ENCODE results near the gene CERK. TPM values are rescaled to one million over a fixed set of nuclear protein-coding genes. Genes with fewer than 3 reads are reported as not detected.
A peak's percentile ranks its signal among the peaks of the same experiment; 100 is the strongest.

The CERK gene
- total and polyA plus RNA-seq, 2 of the 13 experiments (the other 11 are each of a cell fraction or from before 2014, with no cell fraction given), result 40.3 to 41.9 TPM

DNA sequence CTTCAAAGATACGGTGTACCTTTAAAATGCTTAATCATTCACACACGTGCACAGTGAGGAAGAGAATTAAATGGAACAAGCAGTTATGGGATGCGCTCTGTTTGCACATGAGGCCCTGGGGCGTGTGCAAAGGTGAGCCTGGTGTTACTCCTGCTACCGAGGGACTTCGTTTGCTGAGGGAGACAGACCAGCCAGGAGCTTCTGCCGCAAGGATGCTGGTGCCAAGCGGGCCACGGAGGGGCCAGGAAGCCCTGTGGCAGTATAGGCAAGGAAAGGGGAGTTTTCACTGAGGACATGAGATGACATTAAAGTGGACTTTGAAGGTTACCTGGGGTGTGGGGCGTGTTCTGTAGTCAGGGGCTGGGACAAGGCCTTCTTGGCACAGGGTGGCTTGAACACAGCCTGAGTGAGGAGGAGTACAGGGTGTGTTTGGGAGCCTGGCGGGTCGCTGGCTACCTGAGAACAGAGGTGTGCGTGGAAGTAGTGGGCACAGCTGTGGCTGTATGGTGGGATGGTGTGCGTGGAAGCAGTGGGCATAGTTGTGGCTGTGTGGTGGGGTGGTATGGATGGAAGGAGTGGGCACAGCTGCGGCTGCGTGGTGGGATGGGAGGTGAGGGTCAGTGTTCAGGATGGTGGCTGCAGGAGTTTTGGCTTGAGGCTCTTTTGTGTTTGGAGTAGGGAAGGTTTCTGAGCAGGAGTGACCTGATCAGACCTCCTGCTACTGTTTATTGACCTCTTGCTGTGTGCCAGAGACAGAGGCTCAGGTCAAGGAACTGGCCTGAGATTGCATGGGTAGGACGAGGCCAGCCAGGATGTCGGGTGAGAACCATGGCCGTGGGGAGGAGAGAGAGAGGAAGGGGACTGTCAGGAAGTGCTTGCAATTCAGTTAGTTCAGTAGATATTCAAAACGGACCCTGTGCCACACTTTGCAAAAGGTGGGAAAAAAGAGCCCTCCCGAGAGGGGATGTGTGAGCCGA is 38.1 kb upstream of the CERK start (continued):
- TF ChIP-seq NONO (IDR thresholded peaks at IDR 0.05), result no peak
- TF ChIP-seq NONO (CRISPR knock-in tag; conservative IDR thresholded peaks at IDR 0.05), result 0 out of 2 replicates have a peak, but pooled peaks have one; percentile 38
- no peak for TF ChIP-seq PITX1 (CRISPR knock-in tag; IDR thresholded peaks at IDR 0.05)
- TF ChIP-seq, protein P1, sequence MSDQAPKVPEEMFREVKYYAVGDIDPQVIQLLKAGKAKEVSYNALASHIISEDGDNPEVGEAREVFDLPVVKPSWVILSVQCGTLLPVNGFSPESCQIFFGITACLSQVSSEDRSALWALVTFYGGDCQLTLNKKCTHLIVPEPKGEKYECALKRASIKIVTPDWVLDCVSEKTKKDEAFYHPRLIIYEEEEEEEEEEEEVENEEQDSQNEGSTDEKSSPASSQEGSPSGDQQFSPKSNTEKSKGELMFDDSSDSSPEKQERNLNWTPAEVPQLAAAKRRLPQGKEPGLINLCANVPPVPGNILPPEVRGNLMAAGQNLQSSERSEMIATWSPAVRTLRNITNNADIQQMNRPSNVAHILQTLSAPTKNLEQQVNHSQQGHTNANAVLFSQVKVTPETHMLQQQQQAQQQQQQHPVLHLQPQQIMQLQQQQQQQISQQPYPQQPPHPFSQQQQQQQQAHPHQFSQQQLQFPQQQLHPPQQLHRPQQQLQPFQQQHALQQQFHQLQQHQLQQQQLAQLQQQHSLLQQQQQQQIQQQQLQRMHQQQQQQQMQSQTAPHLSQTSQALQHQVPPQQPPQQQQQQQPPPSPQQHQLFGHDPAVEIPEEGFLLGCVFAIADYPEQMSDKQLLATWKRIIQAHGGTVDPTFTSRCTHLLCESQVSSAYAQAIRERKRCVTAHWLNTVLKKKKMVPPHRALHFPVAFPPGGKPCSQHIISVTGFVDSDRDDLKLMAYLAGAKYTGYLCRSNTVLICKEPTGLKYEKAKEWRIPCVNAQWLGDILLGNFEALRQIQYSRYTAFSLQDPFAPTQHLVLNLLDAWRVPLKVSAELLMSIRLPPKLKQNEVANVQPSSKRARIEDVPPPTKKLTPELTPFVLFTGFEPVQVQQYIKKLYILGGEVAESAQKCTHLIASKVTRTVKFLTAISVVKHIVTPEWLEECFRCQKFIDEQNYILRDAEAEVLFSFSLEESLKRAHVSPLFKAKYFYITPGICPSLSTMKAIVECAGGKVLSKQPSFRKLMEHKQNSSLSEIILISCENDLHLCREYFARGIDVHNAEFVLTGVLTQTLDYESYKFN (CRISPR knock-in tag; conservative IDR thresholded peaks at IDR 0.05), result peak; percentile 56; the same call in 1 of the 2 replicates
- TF ChIP-seq, protein P2, sequence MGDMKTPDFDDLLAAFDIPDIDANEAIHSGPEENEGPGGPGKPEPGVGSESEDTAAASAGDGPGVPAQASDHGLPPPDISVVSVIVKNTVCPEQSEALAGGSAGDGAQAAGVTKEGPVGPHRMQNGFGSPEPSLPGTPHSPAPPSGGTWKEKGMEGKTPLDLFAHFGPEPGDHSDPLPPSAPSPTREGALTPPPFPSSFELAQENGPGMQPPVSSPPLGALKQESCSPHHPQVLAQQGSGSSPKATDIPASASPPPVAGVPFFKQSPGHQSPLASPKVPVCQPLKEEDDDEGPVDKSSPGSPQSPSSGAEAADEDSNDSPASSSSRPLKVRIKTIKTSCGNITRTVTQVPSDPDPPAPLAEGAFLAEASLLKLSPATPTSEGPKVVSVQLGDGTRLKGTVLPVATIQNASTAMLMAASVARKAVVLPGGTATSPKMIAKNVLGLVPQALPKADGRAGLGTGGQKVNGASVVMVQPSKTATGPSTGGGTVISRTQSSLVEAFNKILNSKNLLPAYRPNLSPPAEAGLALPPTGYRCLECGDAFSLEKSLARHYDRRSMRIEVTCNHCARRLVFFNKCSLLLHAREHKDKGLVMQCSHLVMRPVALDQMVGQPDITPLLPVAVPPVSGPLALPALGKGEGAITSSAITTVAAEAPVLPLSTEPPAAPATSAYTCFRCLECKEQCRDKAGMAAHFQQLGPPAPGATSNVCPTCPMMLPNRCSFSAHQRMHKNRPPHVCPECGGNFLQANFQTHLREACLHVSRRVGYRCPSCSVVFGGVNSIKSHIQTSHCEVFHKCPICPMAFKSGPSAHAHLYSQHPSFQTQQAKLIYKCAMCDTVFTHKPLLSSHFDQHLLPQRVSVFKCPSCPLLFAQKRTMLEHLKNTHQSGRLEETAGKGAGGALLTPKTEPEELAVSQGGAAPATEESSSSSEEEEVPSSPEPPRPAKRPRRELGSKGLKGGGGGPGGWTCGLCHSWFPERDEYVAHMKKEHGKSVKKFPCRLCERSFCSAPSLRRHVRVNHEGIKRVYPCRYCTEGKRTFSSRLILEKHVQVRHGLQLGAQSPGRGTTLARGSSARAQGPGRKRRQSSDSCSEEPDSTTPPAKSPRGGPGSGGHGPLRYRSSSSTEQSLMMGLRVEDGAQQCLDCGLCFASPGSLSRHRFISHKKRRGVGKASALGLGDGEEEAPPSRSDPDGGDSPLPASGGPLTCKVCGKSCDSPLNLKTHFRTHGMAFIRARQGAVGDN (CRISPR knock-in tag; IDR thresholded peaks at IDR 0.05), result peak; percentile 67
- TF ChIP-seq HDAC1 (CRISPR knock-in tag; IDR thresholded peaks at IDR 0.05), result peak; percentile 13; the same call in 1 of the 2 replicates
- TF ChIP-seq CREM (IDR thresholded peaks at IDR 0.05), result no peak
- TF ChIP-seq CREM (CRISPR knock-in tag; IDR thresholded peaks at IDR 0.05), result no peak
- TF ChIP-seq, protein P3, sequence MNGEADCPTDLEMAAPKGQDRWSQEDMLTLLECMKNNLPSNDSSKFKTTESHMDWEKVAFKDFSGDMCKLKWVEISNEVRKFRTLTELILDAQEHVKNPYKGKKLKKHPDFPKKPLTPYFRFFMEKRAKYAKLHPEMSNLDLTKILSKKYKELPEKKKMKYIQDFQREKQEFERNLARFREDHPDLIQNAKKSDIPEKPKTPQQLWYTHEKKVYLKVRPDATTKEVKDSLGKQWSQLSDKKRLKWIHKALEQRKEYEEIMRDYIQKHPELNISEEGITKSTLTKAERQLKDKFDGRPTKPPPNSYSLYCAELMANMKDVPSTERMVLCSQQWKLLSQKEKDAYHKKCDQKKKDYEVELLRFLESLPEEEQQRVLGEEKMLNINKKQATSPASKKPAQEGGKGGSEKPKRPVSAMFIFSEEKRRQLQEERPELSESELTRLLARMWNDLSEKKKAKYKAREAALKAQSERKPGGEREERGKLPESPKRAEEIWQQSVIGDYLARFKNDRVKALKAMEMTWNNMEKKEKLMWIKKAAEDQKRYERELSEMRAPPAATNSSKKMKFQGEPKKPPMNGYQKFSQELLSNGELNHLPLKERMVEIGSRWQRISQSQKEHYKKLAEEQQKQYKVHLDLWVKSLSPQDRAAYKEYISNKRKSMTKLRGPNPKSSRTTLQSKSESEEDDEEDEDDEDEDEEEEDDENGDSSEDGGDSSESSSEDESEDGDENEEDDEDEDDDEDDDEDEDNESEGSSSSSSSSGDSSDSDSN (CRISPR knock-in tag; IDR thresholded peaks at IDR 0.05), result 0 out of 2 replicates have a peak, but pooled peaks have one; percentile 16
- peak; percentile 26; the same call in 1 of the 2 replicates for TF ChIP-seq FOXA3 (CRISPR knock-in tag; IDR thresholded peaks at IDR 0.05)
- no peak for TF ChIP-seq FOXP1 (IDR thresholded peaks at IDR 0.05)
- 0 out of 2 replicates have a peak, but pooled peaks have one; percentile 26 for TF ChIP-seq FOXP1 (CRISPR knock-in tag; IDR thresholded peaks at IDR 0.05)
- TF ChIP-seq DMAP1 (CRISPR knock-in tag; IDR thresholded peaks at IDR 0.05), result peak; percentile 30; the same call in 1 of the 2 replicates
- no peak for TF ChIP-seq SOX6 (IDR thresholded peaks at IDR 0.05)
- no peak for TF ChIP-seq SOX6 (CRISPR knock-in tag; IDR thresholded peaks at IDR 0.05)
- TF ChIP-seq FOSL2 (CRISPR knock-in tag; IDR thresholded peaks at IDR 0.05), result peak; percentile 35; the same call in 1 of the 2 replicates
- no peak for TF ChIP-seq FOXA1 (IDR thresholded peaks at IDR 0.05)
- TF ChIP-seq FOXA1 (CRISPR knock-in tag; IDR thresholded peaks at IDR 0.05), result peak; percentile 35; the same call in 1 of the 2 replicates
- TF ChIP-seq, protein P4, sequence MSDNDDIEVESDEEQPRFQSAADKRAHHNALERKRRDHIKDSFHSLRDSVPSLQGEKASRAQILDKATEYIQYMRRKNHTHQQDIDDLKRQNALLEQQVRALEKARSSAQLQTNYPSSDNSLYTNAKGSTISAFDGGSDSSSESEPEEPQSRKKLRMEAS (IDR thresholded peaks at IDR 0.05), result peak; percentile 37; the same call in 1 of the 2 replicates
- 0 out of 2 replicates have a peak, but pooled peaks have one; percentile 23 for TF ChIP-seq ZNF672 (CRISPR knock-in tag; IDR thresholded peaks at IDR 0.05)
- TF ChIP-seq ZNF737 (CRISPR knock-in tag; IDR thresholded peaks at IDR 0.05; ENCODE audit: borderline replicate concordance), result no peak

All from HepG2 (cell line).